ENCODE results near the gene PLXDC2.

DNA sequence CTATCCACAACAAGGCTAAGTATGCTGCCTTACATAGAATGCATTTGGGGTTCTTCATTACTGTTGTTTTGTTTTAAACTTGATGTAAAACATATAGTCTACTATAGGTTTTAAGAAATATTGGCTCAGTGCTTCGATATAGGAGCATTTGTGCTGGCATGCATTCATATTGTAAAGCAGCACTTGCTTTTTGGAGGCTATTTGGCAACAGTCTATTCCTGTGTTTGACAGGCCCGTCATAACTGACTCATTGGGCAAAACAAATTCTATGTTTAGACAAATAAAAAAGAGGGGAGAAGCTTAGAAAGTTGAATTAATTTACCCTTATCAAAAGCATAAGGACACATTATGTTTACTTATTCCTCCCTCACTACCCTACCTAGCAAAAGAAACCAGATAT lies 38.4 kb upstream of the PLXDC2 start:
- TF ChIP-seq, protein P1, sequence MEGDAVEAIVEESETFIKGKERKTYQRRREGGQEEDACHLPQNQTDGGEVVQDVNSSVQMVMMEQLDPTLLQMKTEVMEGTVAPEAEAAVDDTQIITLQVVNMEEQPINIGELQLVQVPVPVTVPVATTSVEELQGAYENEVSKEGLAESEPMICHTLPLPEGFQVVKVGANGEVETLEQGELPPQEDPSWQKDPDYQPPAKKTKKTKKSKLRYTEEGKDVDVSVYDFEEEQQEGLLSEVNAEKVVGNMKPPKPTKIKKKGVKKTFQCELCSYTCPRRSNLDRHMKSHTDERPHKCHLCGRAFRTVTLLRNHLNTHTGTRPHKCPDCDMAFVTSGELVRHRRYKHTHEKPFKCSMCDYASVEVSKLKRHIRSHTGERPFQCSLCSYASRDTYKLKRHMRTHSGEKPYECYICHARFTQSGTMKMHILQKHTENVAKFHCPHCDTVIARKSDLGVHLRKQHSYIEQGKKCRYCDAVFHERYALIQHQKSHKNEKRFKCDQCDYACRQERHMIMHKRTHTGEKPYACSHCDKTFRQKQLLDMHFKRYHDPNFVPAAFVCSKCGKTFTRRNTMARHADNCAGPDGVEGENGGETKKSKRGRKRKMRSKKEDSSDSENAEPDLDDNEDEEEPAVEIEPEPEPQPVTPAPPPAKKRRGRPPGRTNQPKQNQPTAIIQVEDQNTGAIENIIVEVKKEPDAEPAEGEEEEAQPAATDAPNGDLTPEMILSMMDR (IDR thresholded peaks at IDR 0.05 in 2 of 3, conservative IDR thresholded peaks at IDR 0.05 in 1 of 3; ENCODE audit: control insufficient read depth in 2 of 3, extremely low read depth in 1 of 3, insufficient read depth in 1 of 3, low read depth in 3 of 3, low read length in 3 of 3) = no peak
- TF ChIP-seq EP300 (IDR thresholded peaks at IDR 0.05; ENCODE audit: borderline replicate concordance in 1 of 2, control insufficient read depth in 1 of 2, low read depth in 2 of 2, low read length in 2 of 2) (no peak), NFYB (IDR thresholded peaks at IDR 0.05; ENCODE audit: insufficient read depth, low read depth, low read length) (no peak), RELA (IDR thresholded peaks at IDR 0.05; ENCODE audit: borderline replicate concordance, partially characterized antibody) (no peak), MTA2 (IDR thresholded peaks at IDR 0.05; ENCODE audit: low read depth) (no peak), E2F4 (IDR thresholded peaks at IDR 0.05; ENCODE audit: low read depth, low read length) (no peak)
- TF ChIP-seq, protein P2, sequence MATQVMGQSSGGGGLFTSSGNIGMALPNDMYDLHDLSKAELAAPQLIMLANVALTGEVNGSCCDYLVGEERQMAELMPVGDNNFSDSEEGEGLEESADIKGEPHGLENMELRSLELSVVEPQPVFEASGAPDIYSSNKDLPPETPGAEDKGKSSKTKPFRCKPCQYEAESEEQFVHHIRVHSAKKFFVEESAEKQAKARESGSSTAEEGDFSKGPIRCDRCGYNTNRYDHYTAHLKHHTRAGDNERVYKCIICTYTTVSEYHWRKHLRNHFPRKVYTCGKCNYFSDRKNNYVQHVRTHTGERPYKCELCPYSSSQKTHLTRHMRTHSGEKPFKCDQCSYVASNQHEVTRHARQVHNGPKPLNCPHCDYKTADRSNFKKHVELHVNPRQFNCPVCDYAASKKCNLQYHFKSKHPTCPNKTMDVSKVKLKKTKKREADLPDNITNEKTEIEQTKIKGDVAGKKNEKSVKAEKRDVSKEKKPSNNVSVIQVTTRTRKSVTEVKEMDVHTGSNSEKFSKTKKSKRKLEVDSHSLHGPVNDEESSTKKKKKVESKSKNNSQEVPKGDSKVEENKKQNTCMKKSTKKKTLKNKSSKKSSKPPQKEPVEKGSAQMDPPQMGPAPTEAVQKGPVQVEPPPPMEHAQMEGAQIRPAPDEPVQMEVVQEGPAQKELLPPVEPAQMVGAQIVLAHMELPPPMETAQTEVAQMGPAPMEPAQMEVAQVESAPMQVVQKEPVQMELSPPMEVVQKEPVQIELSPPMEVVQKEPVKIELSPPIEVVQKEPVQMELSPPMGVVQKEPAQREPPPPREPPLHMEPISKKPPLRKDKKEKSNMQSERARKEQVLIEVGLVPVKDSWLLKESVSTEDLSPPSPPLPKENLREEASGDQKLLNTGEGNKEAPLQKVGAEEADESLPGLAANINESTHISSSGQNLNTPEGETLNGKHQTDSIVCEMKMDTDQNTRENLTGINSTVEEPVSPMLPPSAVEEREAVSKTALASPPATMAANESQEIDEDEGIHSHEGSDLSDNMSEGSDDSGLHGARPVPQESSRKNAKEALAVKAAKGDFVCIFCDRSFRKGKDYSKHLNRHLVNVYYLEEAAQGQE (IDR thresholded peaks at IDR 0.05; ENCODE audit: low read depth, low read length) = no peak
